Measurements from ENCODE around the gene AK3.

The AK3 gene

GRCh38 chr9:4725706-4726442, 15.1 kb downstream of the AK3 start:
- ChIA-PET CTCF (no interaction called here), POLR2A (no interaction called here)
- Histone ChIP-seq H3K4me1 (ENCODE audit: control extremely low read depth in 1 of 4, control insufficient read depth in 4 of 4, insufficient read depth in 4 of 4, low read length in 3 of 4) (no peaks in the 10 kb centered on the region), H3K4me3 (ENCODE audit: control insufficient read depth in 1 of 7, extremely low read depth in 1 of 7, insufficient read depth in 4 of 7, low read depth in 2 of 7, low read length in 6 of 7) (no peak overlapping the region), H3K36me3 (ENCODE audit: control insufficient read depth in 4 of 4, insufficient read depth in 4 of 4, low read length in 3 of 4) (peaks cover 3 to 17% (median 10%) of the 10 kb centered on the region in 4 experiments), H3K27ac (ENCODE audit: insufficient read depth in 1 of 2, low read depth in 1 of 2, low read length in 2 of 2, poor library complexity in 1 of 2, severe bottlenecking in 2 of 2) (no peak overlapping the region), H3K9me3 (ENCODE audit: control extremely low read depth in 1 of 5, control insufficient read depth in 4 of 5, insufficient read depth in 2 of 5, low read depth in 1 of 5, low read length in 4 of 5) (no peaks in the 10 kb centered on the region), H3K27me3 (replicated peaks in 2 of 5; ENCODE audit: control insufficient read depth in 4 of 5, insufficient read depth in 5 of 5, low read length in 4 of 5) (no peaks in the 10 kb centered on the region)
- WGBS (ENCODE audit: insufficient coverage), result 96% methylated on average over 4 of the region's 7 CpGs
- DNase-seq, result no peak

GRCh38 chr9:4721736-4722135, 19.3 kb downstream of the AK3 start:
- Histone ChIP-seq H3K36me3 (ENCODE audit: control insufficient read depth in 4 of 4, insufficient read depth in 4 of 4, low read length in 3 of 4) (peaks cover 12 to 48% (median 33%) of the 10 kb centered on the region in 4 experiments), H3K4me1 (ENCODE audit: control extremely low read depth in 1 of 4, control insufficient read depth in 4 of 4, insufficient read depth in 4 of 4, low read length in 3 of 4) (no peaks in the 10 kb centered on the region), H3K4me3 (ENCODE audit: control insufficient read depth in 1 of 7, extremely low read depth in 1 of 7, insufficient read depth in 4 of 7, low read depth in 2 of 7, low read length in 6 of 7) (no peak overlapping the region), H3K27me3 (replicated peaks in 2 of 5; ENCODE audit: control insufficient read depth in 4 of 5, insufficient read depth in 5 of 5, low read length in 4 of 5) (no peaks in the 10 kb centered on the region), H3K27ac (ENCODE audit: insufficient read depth in 1 of 2, low read depth in 1 of 2, low read length in 2 of 2, poor library complexity in 1 of 2, severe bottlenecking in 2 of 2) (no peak overlapping the region), H3K9me3 (ENCODE audit: control extremely low read depth in 1 of 5, control insufficient read depth in 4 of 5, insufficient read depth in 2 of 5, low read depth in 1 of 5, low read length in 4 of 5) (no peaks in the 10 kb centered on the region)
- 100% methylated on average over 1 of the region's 4 CpGs for whole genome bisulfite sequencing (ENCODE audit: insufficient coverage)
- ChIA-PET POLR2A (no interaction called here), CTCF (interaction anchor here (1.1 kb wide), 1 partner anchor 38 kb away, joined by 3 read pairs; no protein-coding TSS in a partner anchor)
- DNase-seq, result no peak

- Histone ChIP-seq H3K27me3 (replicated peaks in 2 of 5; ENCODE audit: control insufficient read depth in 4 of 5, insufficient read depth in 5 of 5, low read length in 4 of 5) (no peaks in the 10 kb centered on the region), H3K9me3 (ENCODE audit: control extremely low read depth in 1 of 5, control insufficient read depth in 4 of 5, insufficient read depth in 2 of 5, low read depth in 1 of 5, low read length in 4 of 5) (no peaks in the 10 kb centered on the region), H3K36me3 (ENCODE audit: control insufficient read depth in 4 of 4, insufficient read depth in 4 of 4, low read length in 3 of 4) (peaks cover 16 to 71% (median 44%) of the 10 kb centered on the region in 4 experiments), H3K27ac (ENCODE audit: insufficient read depth in 1 of 2, low read depth in 1 of 2, low read length in 2 of 2, poor library complexity in 1 of 2, severe bottlenecking in 2 of 2) (no peak overlapping the region), H3K4me3 (ENCODE audit: control insufficient read depth in 1 of 7, extremely low read depth in 1 of 7, insufficient read depth in 4 of 7, low read depth in 2 of 7, low read length in 6 of 7) (no peak overlapping the region), H3K4me1 (ENCODE audit: control extremely low read depth in 1 of 4, control insufficient read depth in 4 of 4, insufficient read depth in 4 of 4, low read length in 3 of 4) (no peaks in the 10 kb centered on the region)
- WGBS (ENCODE audit: insufficient coverage), result 100% methylated on average over 4 of the region's 6 CpGs
- ChIA-PET POLR2A (no interaction called here), CTCF (no interaction called here)
- DNase-seq, result no peak
These were observed 22.1 kb downstream of the AK3 start for GRCh38 chr9:4718911-4719310.

GRCh38 chr9:4717815-4718214, 23.2 kb downstream of the AK3 start:
- Histone ChIP-seq H3K27ac (ENCODE audit: insufficient read depth in 1 of 2, low read depth in 1 of 2, low read length in 2 of 2, poor library complexity in 1 of 2, severe bottlenecking in 2 of 2) (no peak overlapping the region), H3K27me3 (replicated peaks in 2 of 5; ENCODE audit: control insufficient read depth in 4 of 5, insufficient read depth in 5 of 5, low read length in 4 of 5) (no peaks in the 10 kb centered on the region), H3K36me3 (ENCODE audit: control insufficient read depth in 4 of 4, insufficient read depth in 4 of 4, low read length in 3 of 4) (peaks cover 16 to 80% (median 48%) of the 10 kb centered on the region in 4 experiments), H3K4me1 (ENCODE audit: control extremely low read depth in 1 of 4, control insufficient read depth in 4 of 4, insufficient read depth in 4 of 4, low read length in 3 of 4) (no peaks in the 10 kb centered on the region), H3K4me3 (ENCODE audit: control insufficient read depth in 1 of 7, extremely low read depth in 1 of 7, insufficient read depth in 4 of 7, low read depth in 2 of 7, low read length in 6 of 7) (no peak overlapping the region), H3K9me3 (ENCODE audit: control extremely low read depth in 1 of 5, control insufficient read depth in 4 of 5, insufficient read depth in 2 of 5, low read depth in 1 of 5, low read length in 4 of 5) (no peaks in the 10 kb centered on the region)
- 100% methylated on average over 2 of the region's 4 CpGs for WGBS (ENCODE audit: insufficient coverage)
- ChIA-PET POLR2A (no interaction called here), CTCF (interaction anchor here (1.1 to 1.9 kb wide), 2 partner anchors 9 to 32 kb away, joined by 3 to 4 read pairs; no protein-coding TSS in a partner anchor)
- no peak for DNase-seq

- ChIA-PET CTCF (interaction anchor here (0.6 to 1.9 kb wide), 2 partner anchors 18 to 34 kb away, joined by 3 to 4 read pairs; no protein-coding TSS in a partner anchor), POLR2A (interaction anchor here (0.6 kb wide), 2 partner anchors 36 to 103 kb away, joined by 3 to 4 read pairs; no protein-coding TSS in a partner anchor)
- Histone ChIP-seq H3K27me3 (replicated peaks in 2 of 5; ENCODE audit: control insufficient read depth in 4 of 5, insufficient read depth in 5 of 5, low read length in 4 of 5) (no peaks in the 10 kb centered on the region), H3K27ac (ENCODE audit: insufficient read depth in 1 of 2, low read depth in 1 of 2, low read length in 2 of 2, poor library complexity in 1 of 2, severe bottlenecking in 2 of 2) (no peak overlapping the region), H3K36me3 (ENCODE audit: control insufficient read depth in 4 of 4, insufficient read depth in 4 of 4, low read length in 3 of 4) (peaks cover 16 to 71% (median 49%) of the 10 kb centered on the region in 4 experiments), H3K4me3 (ENCODE audit: control insufficient read depth in 1 of 7, extremely low read depth in 1 of 7, insufficient read depth in 4 of 7, low read depth in 2 of 7, low read length in 6 of 7) (no peak overlapping the region), H3K9me3 (ENCODE audit: control extremely low read depth in 1 of 5, control insufficient read depth in 4 of 5, insufficient read depth in 2 of 5, low read depth in 1 of 5, low read length in 4 of 5) (no peaks in the 10 kb centered on the region), H3K4me1 (ENCODE audit: control extremely low read depth in 1 of 4, control insufficient read depth in 4 of 4, insufficient read depth in 4 of 4, low read length in 3 of 4) (no peaks in the 10 kb centered on the region)
- no CpG with 5 or more reads among the region's 1 CpG for WGBS (ENCODE audit: insufficient coverage)
- no peak for DNase-seq
These were observed 24.8 kb downstream of the AK3 start for GRCh38 chr9:4716163-4716562.

- H3K36me3 ChIP-seq (ENCODE audit: control insufficient read depth in 4 of 4, insufficient read depth in 4 of 4, low read length in 3 of 4), result peaks cover 16 to 76% (median 51%) of the 10 kb centered on the region in 4 experiments
- H3K27ac ChIP-seq (ENCODE audit: insufficient read depth in 1 of 2, low read depth in 1 of 2, low read length in 2 of 2, poor library complexity in 1 of 2, severe bottlenecking in 2 of 2), result no peak overlapping the region
- H3K4me3 ChIP-seq (ENCODE audit: control insufficient read depth in 1 of 7, extremely low read depth in 1 of 7, insufficient read depth in 4 of 7, low read depth in 2 of 7, low read length in 6 of 7), result no peak overlapping the region
- H3K9me3 ChIP-seq (ENCODE audit: control extremely low read depth in 1 of 5, control insufficient read depth in 4 of 5, insufficient read depth in 2 of 5, low read depth in 1 of 5, low read length in 4 of 5), result no peaks in the 10 kb centered on the region
- CTCF ChIA-PET, result no interaction called here
- H3K27me3 ChIP-seq (replicated peaks in 2 of 5; ENCODE audit: control insufficient read depth in 4 of 5, insufficient read depth in 5 of 5, low read length in 4 of 5), result no peaks in the 10 kb centered on the region
- no peaks in the 10 kb centered on the region for H3K4me1 ChIP-seq (ENCODE audit: control extremely low read depth in 1 of 4, control insufficient read depth in 4 of 4, insufficient read depth in 4 of 4, low read length in 3 of 4)
- DNase-seq, result no peak
- POLR2A ChIA-PET, result no interaction called here
- 93% methylated on average over 6 of the region's 9 CpGs for WGBS (ENCODE audit: insufficient coverage)
These were observed 26.6 kb downstream of the AK3 start for GRCh38 chr9:4714266-4715016.

GRCh38 chr9:4713849-4714248, 27.2 kb downstream of the AK3 start:
- H3K27ac ChIP-seq (ENCODE audit: insufficient read depth in 1 of 2, low read depth in 1 of 2, low read length in 2 of 2, poor library complexity in 1 of 2, severe bottlenecking in 2 of 2), result no peak overlapping the region

More at GRCh38 chr9:4713849-4714248, 27.2 kb downstream of the AK3 start:
- no peaks in the 10 kb centered on the region for H3K27me3 ChIP-seq (replicated peaks in 2 of 5; ENCODE audit: control insufficient read depth in 4 of 5, insufficient read depth in 5 of 5, low read length in 4 of 5)
- peak in 2 of 3 donors; percentile 31 to 41 for DNase-seq
- no peaks in the 10 kb centered on the region for H3K9me3 ChIP-seq (ENCODE audit: control extremely low read depth in 1 of 5, control insufficient read depth in 4 of 5, insufficient read depth in 2 of 5, low read depth in 1 of 5, low read length in 4 of 5)
- no peaks in the 10 kb centered on the region for H3K4me1 ChIP-seq (ENCODE audit: control extremely low read depth in 1 of 4, control insufficient read depth in 4 of 4, insufficient read depth in 4 of 4, low read length in 3 of 4)
- H3K36me3 ChIP-seq (ENCODE audit: control insufficient read depth in 4 of 4, insufficient read depth in 4 of 4, low read length in 3 of 4), result peaks cover 20 to 76% (median 47%) of the 10 kb centered on the region in 4 experiments
- ChIA-PET CTCF (no interaction called here), POLR2A (no interaction called here)
- H3K4me3 ChIP-seq (ENCODE audit: control insufficient read depth in 1 of 7, extremely low read depth in 1 of 7, insufficient read depth in 4 of 7, low read depth in 2 of 7, low read length in 6 of 7), result no peak overlapping the region
- WGBS (ENCODE audit: insufficient coverage), result 64% methylated on average over 5 of the region's 7 CpGs

All from common myeloid progenitor, CD34-positive (primary cell).